Transverse colon (tissue), 4 donors: ENCODE measurements around the gene RND3. TPM values are rescaled to one million over a fixed set of nuclear protein-coding genes. Genes with fewer than 3 reads are reported as not detected.

Experiments used
- DNase-seq: peaks from one replicate; pipeline ENCODE4 v3.0.0-alpha.2; 2019
- H3K27ac ChIP-seq, 4 donors: fragments of 200-600 bp; sonication (generic); 2 replicates each; pipeline ENCODE4 v1.5.1; 2016 to 2018; ENCODE audit warnings: inconsistent platforms in 4 of 4
- H3K27me3 ChIP-seq: fragments of 200-600 bp; sonication (generic); 2 replicates; pipeline ENCODE4 v1.5.1; 2017; ENCODE audit warnings: inconsistent platforms
- H3K36me3 ChIP-seq, 4 donors: fragments of 200-600 bp; sonication (generic); 2 replicates each; pipeline ENCODE4 v1.5.1; 2017 to 2019; ENCODE audit warnings: inconsistent platforms in 4 of 4
- H3K4me1 ChIP-seq, 4 donors: fragments of 200-600 bp; sonication (generic); 2 replicates each; pipeline ENCODE4 v1.5.1; 2017 to 2020; ENCODE audit warnings: inconsistent platforms in 4 of 4
- H3K4me3 ChIP-seq, 4 donors: fragments of 200-600 bp; sonication (generic); 1 replicate in 1 of 4; 2 replicates in 3 of 4; pipeline versions ENCODE4 v1.5.1 to v1.6.1; 2017 to 2019; ENCODE audit warnings: inconsistent platforms in 4 of 4
- H3K9me3 ChIP-seq, 2 donors: fragments of 200-600 bp; sonication (generic); 2 replicates each; pipeline ENCODE4 v1.5.1; 2017 to 2019; ENCODE audit warnings: inconsistent platforms in 2 of 2
- EP300 ChIP-seq: sonication (generic); formaldehyde crosslinking; IDR thresholded peaks from one replicate; pipeline ENCODE4 v1.6.1; 2017; ENCODE audit warnings: antibody characterized with exemption, low read depth
- POLR2A ChIP-seq: fragments of 450-650 bp; IDR thresholded peaks from one replicate; pipeline ENCODE4 v1.6.1; 2016; ENCODE audit warnings: antibody characterized with exemption, mild to moderate bottlenecking, moderate library complexity
- POLR2AphosphoS5 ChIP-seq, 3 donors: sonication (generic); formaldehyde crosslinking; IDR thresholded peaks; one replicate each; pipeline ENCODE4 v1.6.1; 2016; ENCODE audit warnings: antibody characterized with exemption in 3 of 3
- WGBS, 2 donors: methylation state at CpG; one replicate each; pipeline ENCODE4 v1.1.5; 2018; ENCODE audit warnings: low coverage in 1 of 2; 5-methylcytosine and 5-hydroxymethylcytosine counted together
- in situ Hi-C, 4 donors: fragments of 200-750 bp; cut with MboI; loops; one replicate each; pipeline versions ENCODE4 v1.15.0 to v1.15.1; 2017; ENCODE audit warnings: low sequenced_read_pairs in 3 of 4, low pct_ligation_motif_present in 1 of 4, low pct_unique_long_range_greater_than_20kb in 1 of 4
- intact Hi-C: fragments of 100-400 bp; cut with DNase I; formaldehyde crosslinking; loops from one replicate; pipeline ENCODE4 v1.15.1; 2023; ENCODE audit warnings: low total_unique reads
- total RNA-seq, 4 donors: library from RNA; depleted of rRNA; stranded (reverse); fragments of >200 nt; gene quantifications; one replicate each; pipeline ENCODE4 v1.1.0, GENCODE V29; 2016
- TF ChIP-seq, protein P1 (sequence below), 5 experiments: fragments of 200-600 bp in 3 of 5; fragments of 450-650 bp in 2 of 5; sonication (generic) in 3 of 5; IDR thresholded peaks; 1 replicate in 2 of 5; 2 replicates in 3 of 5; pipeline ENCODE4 v1.5.1; 2016 to 2017; ENCODE audit warnings: antibody characterized with exemption in 5 of 5, inconsistent platforms in 3 of 5, mild to moderate bottlenecking in 2 of 5, moderate library complexity in 1 of 5

Gene RND3
- total RNA-seq, 4 donors from 2014 or later, result 16.5 to 54.6 (median 46.1) TPM

DNA sequence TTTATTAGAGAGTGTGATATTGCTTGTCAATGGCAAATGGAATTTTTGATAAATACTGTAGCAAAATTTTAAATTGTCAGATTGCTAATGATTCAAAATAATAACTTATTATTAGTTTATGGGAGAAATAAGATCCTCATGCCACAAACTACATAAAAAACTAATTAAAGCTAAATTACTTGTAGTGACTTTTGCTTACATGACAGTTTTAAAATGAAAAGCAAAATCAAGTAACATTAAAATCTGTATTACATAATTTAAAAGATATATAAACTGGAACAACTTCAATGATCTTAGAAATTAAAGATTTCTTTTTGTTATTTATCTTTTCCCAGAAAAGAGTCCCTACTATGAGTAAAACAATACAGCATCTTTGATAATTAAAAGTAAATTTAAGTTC is 17.7 kb upstream of the RND3 start:
- no peak for TF ChIP-seq EP300
- no peak for TF ChIP-seq POLR2A
- TF ChIP-seq, protein P1, sequence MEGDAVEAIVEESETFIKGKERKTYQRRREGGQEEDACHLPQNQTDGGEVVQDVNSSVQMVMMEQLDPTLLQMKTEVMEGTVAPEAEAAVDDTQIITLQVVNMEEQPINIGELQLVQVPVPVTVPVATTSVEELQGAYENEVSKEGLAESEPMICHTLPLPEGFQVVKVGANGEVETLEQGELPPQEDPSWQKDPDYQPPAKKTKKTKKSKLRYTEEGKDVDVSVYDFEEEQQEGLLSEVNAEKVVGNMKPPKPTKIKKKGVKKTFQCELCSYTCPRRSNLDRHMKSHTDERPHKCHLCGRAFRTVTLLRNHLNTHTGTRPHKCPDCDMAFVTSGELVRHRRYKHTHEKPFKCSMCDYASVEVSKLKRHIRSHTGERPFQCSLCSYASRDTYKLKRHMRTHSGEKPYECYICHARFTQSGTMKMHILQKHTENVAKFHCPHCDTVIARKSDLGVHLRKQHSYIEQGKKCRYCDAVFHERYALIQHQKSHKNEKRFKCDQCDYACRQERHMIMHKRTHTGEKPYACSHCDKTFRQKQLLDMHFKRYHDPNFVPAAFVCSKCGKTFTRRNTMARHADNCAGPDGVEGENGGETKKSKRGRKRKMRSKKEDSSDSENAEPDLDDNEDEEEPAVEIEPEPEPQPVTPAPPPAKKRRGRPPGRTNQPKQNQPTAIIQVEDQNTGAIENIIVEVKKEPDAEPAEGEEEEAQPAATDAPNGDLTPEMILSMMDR (IDR thresholded peaks at IDR 0.05), result no peak
- TF ChIP-seq POLR2AphosphoS5 (IDR thresholded peaks at IDR 0.05), result no peak

GRCh38 chr2:150495993-150496627 is 8.6 kb upstream of the RND3 start:
- DNase-seq, result no peak
- Histone ChIP-seq H3K27ac (no peak overlapping the region), H3K4me1 (no peaks in the 10 kb centered on the region), H3K27me3 (no peaks in the 10 kb centered on the region), H3K36me3 (no peaks in the 10 kb centered on the region), H3K4me3 (no peak overlapping the region), H3K9me3 (no peaks in the 10 kb centered on the region)
- in situ Hi-C loops, result loop anchor here (10.0 to 25.0 kb wide), 5 partner anchors 309 to 909 kb away; partner anchors contain the start of gene MMADHC (in 1 of the 4)
- WGBS, 2 donors, result 56 to 57% methylated on average over 7 of the region's 7 CpGs
- intact Hi-C loops, result no loop called here
- TF ChIP-seq, protein P1 (IDR thresholded peaks at IDR 0.05), result no peak
- TF ChIP-seq EP300 (no peak), POLR2AphosphoS5 (IDR thresholded peaks at IDR 0.05) (no peak), POLR2A (no peak)

More for the DNA sequence above, 17.7 kb upstream of the RND3 start:
- Histone ChIP-seq H3K4me3 (no peak overlapping the region), H3K4me1 (no peaks in the 10 kb centered on the region), H3K9me3 (no peaks in the 10 kb centered on the region), H3K27ac (no peak overlapping the region), H3K36me3 (no peaks in the 10 kb centered on the region), H3K27me3 (no peaks in the 10 kb centered on the region)
- in situ Hi-C loops, result loop anchor here in 1 of 4 donors (25.0 kb wide), 1 partner anchor 107 kb away; no protein-coding TSS in a partner anchor
- intact Hi-C loops, result no loop called here
- DNase-seq, result no peak

DNA sequence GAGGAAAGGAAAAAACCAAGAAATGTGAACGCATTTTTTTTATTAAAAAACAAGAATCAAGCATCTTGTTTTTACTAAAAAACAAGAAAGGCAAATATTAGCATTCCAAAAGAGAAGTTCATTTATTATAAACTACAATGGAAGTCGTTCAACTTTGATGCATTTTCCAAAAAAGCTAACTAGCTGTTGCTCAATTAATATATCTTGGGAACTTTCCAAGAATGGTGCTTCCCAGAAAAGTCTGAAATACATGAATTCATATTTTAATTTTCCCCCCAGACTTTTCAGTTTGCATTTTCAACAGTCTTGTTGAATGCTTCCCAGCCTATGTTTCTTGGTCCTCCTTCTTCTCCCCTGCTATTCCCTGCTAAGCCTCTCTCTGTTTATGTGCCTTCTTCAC is 7.5 kb upstream of the RND3 start:
- 69 to 88% methylated on average over 2 of the region's 2 CpGs for WGBS, 2 donors
- Histone ChIP-seq H3K9me3 (no peaks in the 10 kb centered on the region), H3K27me3 (no peaks in the 10 kb centered on the region), H3K4me1 (no peaks in the 10 kb centered on the region), H3K27ac (no peak overlapping the region), H3K4me3 (no peak overlapping the region), H3K36me3 (no peaks in the 10 kb centered on the region)
- TF ChIP-seq, protein P1 (IDR thresholded peaks at IDR 0.05), result no peak
- TF ChIP-seq POLR2A (no peak), EP300 (no peak), POLR2AphosphoS5 (IDR thresholded peaks at IDR 0.05) (no peak)
- intact Hi-C loops, result no loop called here
- no peak for DNase-seq
- in situ Hi-C loops, result loop anchor here (10.0 to 25.0 kb wide), 5 partner anchors 308 to 908 kb away; partner anchors contain the start of gene MMADHC (in 1 of the 4)

DNA sequence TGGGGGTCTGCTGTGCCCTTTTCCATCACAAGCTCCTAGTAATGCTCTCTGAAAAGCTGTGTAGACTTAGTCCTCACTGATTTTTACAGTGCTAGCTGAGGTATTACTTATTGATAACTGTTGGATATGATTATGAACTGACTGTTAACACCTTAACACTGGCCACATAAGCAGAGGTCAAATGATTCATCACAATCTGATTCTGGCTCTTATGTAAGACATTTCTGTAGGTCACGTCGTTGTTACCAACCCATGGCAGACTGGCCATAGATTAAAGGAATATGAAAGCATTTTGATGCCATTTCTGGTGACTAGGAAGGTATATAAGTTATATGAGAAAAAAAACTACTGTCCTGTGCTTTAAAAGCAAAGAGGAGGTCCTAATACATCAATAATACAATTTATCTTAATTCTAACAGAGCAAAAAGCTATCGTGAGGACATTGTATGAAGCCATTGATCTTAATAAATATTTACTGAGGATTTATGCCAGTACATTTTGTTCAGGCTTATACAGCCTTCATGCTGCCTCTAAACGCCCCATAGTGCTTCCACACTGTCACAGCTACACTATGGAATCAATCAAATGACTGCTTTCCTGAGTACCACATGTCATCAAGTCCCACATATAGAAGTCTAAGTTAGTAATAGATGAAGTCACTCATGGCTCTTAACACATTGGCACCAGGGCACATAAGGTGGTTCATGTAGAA is 6.9 kb upstream of the RND3 start:
- Histone ChIP-seq H3K4me1 (no peaks in the 10 kb centered on the region), H3K4me3 (no peak overlapping the region), H3K27me3 (no peaks in the 10 kb centered on the region), H3K9me3 (no peaks in the 10 kb centered on the region), H3K36me3 (no peaks in the 10 kb centered on the region), H3K27ac (no peak overlapping the region)
- TF ChIP-seq EP300, result no peak
- no peak for TF ChIP-seq POLR2A
- TF ChIP-seq POLR2AphosphoS5 (IDR thresholded peaks at IDR 0.05), result no peak
- TF ChIP-seq, protein P1 (IDR thresholded peaks at IDR 0.05), result no peak
- DNase-seq, result no peak
- WGBS, 2 donors, result 68 to 85% methylated on average over 4 of the region's 4 CpGs
- in situ Hi-C loops (loop anchor here (10.0 to 25.0 kb wide), 5 partner anchors 307 to 907 kb away; partner anchors contain the start of gene MMADHC (in 1 of the 4)), intact Hi-C loops (no loop called here)
